A673 (cell line): ENCODE results near the gene TOMM70.

ENCODE experiments used
- CTCF ChIP-seq: fragments of 300-800, 200-600 bp; sonication (generic); conservative IDR thresholded peaks from 2 replicates; pipeline ENCODE4 v1.5.1; 2017; ENCODE audit warnings: low read depth, mild to moderate bottlenecking, antibody characterized with exemption, low read length, moderate library complexity, mixed read lengths
- EZH2 ChIP-seq: fragments of 200-600 bp; sonication (generic); IDR thresholded peaks from 2 replicates; pipeline ENCODE4 v1.6.1; 2017; ENCODE audit warnings: borderline replicate concordance, low read depth, mild to moderate bottlenecking, mixed read lengths, antibody characterized with exemption, low read length; ENCODE audit not compliant: poor library complexity, severe bottlenecking

GRCh38 chr3:100358413-100358812 lies 42.5 kb downstream of the TOMM70 start:
- no peak for TF ChIP-seq CTCF
- no peak for TF ChIP-seq EZH2
